Thymus (tissue), 11 donors: ENCODE data around the gene TRPV6. TPM values are rescaled to one million over a fixed set of nuclear protein-coding genes. Genes with fewer than 3 reads are reported as not detected.

Experiments used
- DNase-seq, 9 donors: peaks; one replicate each; pipeline ENCODE4 v3.0.0-alpha.2; 2013; ENCODE audit warnings: low spot score in 9 of 9, low read depth in 6 of 9, missing footprints in 1 of 9
- H3K27ac ChIP-seq, 2 donors: one replicate each; pipeline ENCODE4 v1.5.1; 2013; ENCODE audit warnings: control low read depth in 1 of 2, low read depth in 1 of 2, low read length in 1 of 2, mild to moderate bottlenecking in 1 of 2, moderate library complexity in 1 of 2
- H3K27me3 ChIP-seq, 2 donors: one replicate each; pipeline ENCODE4 v1.5.1; 2013; ENCODE audit warnings: low read length in 1 of 2; ENCODE audit not compliant: control insufficient read depth in 2 of 2, insufficient read depth in 1 of 2
- H3K36me3 ChIP-seq, 2 donors: one replicate each; pipeline ENCODE4 v1.5.1; 2013; ENCODE audit warnings: low read length in 1 of 2, mild to moderate bottlenecking in 1 of 2, moderate library complexity in 1 of 2; ENCODE audit not compliant: control insufficient read depth in 2 of 2, insufficient read depth in 2 of 2
- H3K4me1 ChIP-seq, 2 donors: one replicate each; pipeline ENCODE4 v1.5.1; 2013; ENCODE audit warnings: low read length in 2 of 2; ENCODE audit not compliant: control insufficient read depth in 2 of 2, insufficient read depth in 2 of 2
- H3K4me3 ChIP-seq, 2 donors: one replicate each; pipeline ENCODE4 v1.5.1; 2013; ENCODE audit warnings: low read length in 2 of 2, control low read depth in 1 of 2, mild to moderate bottlenecking in 1 of 2
- H3K9me3 ChIP-seq, 2 donors: one replicate each; pipeline ENCODE4 v1.5.1; 2013; ENCODE audit warnings: low read length in 1 of 2, mild to moderate bottlenecking in 1 of 2; ENCODE audit not compliant: control insufficient read depth in 2 of 2, insufficient read depth in 1 of 2
- WGBS: extraction: QIAGEN DNeasy Blood & Tissue Kit; methylation state at CpG from one replicate; pipeline ENCODE4 v1.1.7; 2013; 5-methylcytosine and 5-hydroxymethylcytosine counted together
- polyA plus RNA-seq: library from polyadenylated mRNA; stranded (reverse); fragments of 200-250 nt; gene quantifications from one replicate; pipeline ENCODE4 v1.2.3, GENCODE V29; 2013
- total RNA-seq: library from RNA; stranded (reverse); fragments of 120-200 nt; gene quantifications from one replicate; pipeline ENCODE4 v1.2.4, GENCODE V29; 2013
- donor health status: healthy.

The TRPV6 gene
- total and polyA plus RNA-seq, 2 donors = 0.24 to 1.1 TPM

GRCh38 chr7:142836426-142836825 is 49.1 kb downstream of the TRPV6 start:
- Histone ChIP-seq H3K27me3 (no peaks in the 10 kb centered on the region), H3K4me3 (no peak overlapping the region), H3K4me1 (peaks cover 14% of the 10 kb centered on the region in 2 donors), H3K9me3 (no peaks in the 10 kb centered on the region), H3K36me3 (no peaks in the 10 kb centered on the region), H3K27ac (no peak overlapping the region)
- WGBS = 98% methylated on average over 3 of the region's 3 CpGs
- DNase-seq = no peak

GRCh38 chr7:142835487-142835886 is 50.1 kb downstream of the TRPV6 start:
- Histone ChIP-seq H3K4me1 (peaks cover 14% of the 10 kb centered on the region in 2 donors), H3K27me3 (no peaks in the 10 kb centered on the region), H3K27ac (peak overlapping the region; percentile 55 to 70), H3K4me3 (no peak overlapping the region), H3K9me3 (no peaks in the 10 kb centered on the region), H3K36me3 (no peaks in the 10 kb centered on the region)
- WGBS = 7% methylated on average over 3 of the region's 3 CpGs
- DNase-seq = peak in 2 of 9 donors; percentile 31 to 77

GRCh38 chr7:142833174-142834048 is 52.1 kb downstream of the TRPV6 start:
- Histone ChIP-seq H3K27me3 (no peaks in the 10 kb centered on the region), H3K36me3 (no peaks in the 10 kb centered on the region), H3K4me3 (no peak overlapping the region), H3K4me1 (peaks cover 14% of the 10 kb centered on the region in 2 donors), H3K9me3 (no peaks in the 10 kb centered on the region), H3K27ac (peak overlapping the region in 1 of 2 donors; percentile 2)
- 96% methylated on average over 6 of the region's 6 CpGs for WGBS
- DNase-seq = no peak

GRCh38 chr7:142832417-142832816 is 53.1 kb downstream of the TRPV6 start:
- Histone ChIP-seq H3K27me3 (no peaks in the 10 kb centered on the region), H3K4me1 (peaks cover 14% of the 10 kb centered on the region in 2 donors), H3K27ac (no peak overlapping the region), H3K36me3 (peaks cover 0 to 3% of the 10 kb centered on the region in 2 donors), H3K9me3 (no peaks in the 10 kb centered on the region), H3K4me3 (no peak overlapping the region)
- WGBS = 92% methylated on average over 2 of the region's 2 CpGs
- DNase-seq = no peak

GRCh38 chr7:142827951-142828500 is 57.5 kb downstream of the TRPV6 start:
- Histone ChIP-seq H3K27me3 (no peaks in the 10 kb centered on the region), H3K9me3 (no peaks in the 10 kb centered on the region), H3K36me3 (peaks cover 0 to 3% of the 10 kb centered on the region in 2 donors), H3K4me1 (peaks cover 4 to 5% of the 10 kb centered on the region in 2 donors), H3K27ac (peak overlapping the region in 1 of 2 donors; percentile 18), H3K4me3 (no peak overlapping the region)
- WGBS = 94% methylated on average over 1 of the region's 1 CpG
- no peak for DNase-seq

GRCh38 chr7:142822714-142823113 is 62.8 kb downstream of the TRPV6 start:
- WGBS = 0% methylated on average over 1 of the region's 1 CpG

More at GRCh38 chr7:142822714-142823113, 62.8 kb downstream of the TRPV6 start:
- Histone ChIP-seq H3K4me3 (no peak overlapping the region), H3K36me3 (peaks cover 3 to 6% of the 10 kb centered on the region in 2 donors), H3K27ac (no peak overlapping the region), H3K4me1 (no peaks in the 10 kb centered on the region), H3K9me3 (peaks cover 2 to 4% of the 10 kb centered on the region in 2 donors), H3K27me3 (no peaks in the 10 kb centered on the region)
- DNase-seq = no peak

Other genes with a start within 250 kb of the TRPV6 start
- gene PRSS1, start 136.3 kb downstream of the TRPV6 start, total RNA-seq = 0.76 TPM
- 4.5 TPM for gene PRSS1, start 136.3 kb downstream of the TRPV6 start, polyA plus RNA-seq
- gene PRSS2, start 114.8 kb downstream of the TRPV6 start, total RNA-seq = 1.8 TPM
- gene PRSS2, start 114.8 kb downstream of the TRPV6 start, polyA plus RNA-seq = 23.1 TPM
- gene EPHB6, start 30.7 kb downstream of the TRPV6 start, total RNA-seq = 75.6 TPM
- gene EPHB6, start 30.7 kb downstream of the TRPV6 start, polyA plus RNA-seq = 163 TPM
- 0.05 TPM for gene TRPV5, start 48.0 kb upstream of the TRPV6 start, total RNA-seq
- 0.02 TPM for gene TRPV5, start 48.0 kb upstream of the TRPV6 start, polyA plus RNA-seq
- gene LLCFC1, start 53.7 kb upstream of the TRPV6 start, total RNA-seq = not detected
- not detected for gene LLCFC1, start 53.7 kb upstream of the TRPV6 start, polyA plus RNA-seq
- gene KEL, start 76.6 kb upstream of the TRPV6 start, total RNA-seq = 2.7 TPM
- 2.6 TPM for gene KEL, start 76.6 kb upstream of the TRPV6 start, polyA plus RNA-seq
- gene OR9A2, start 141.4 kb upstream of the TRPV6 start, total RNA-seq = not detected
- gene OR9A2, start 141.4 kb upstream of the TRPV6 start, polyA plus RNA-seq = not detected
- gene OR6V1, start 166.6 kb upstream of the TRPV6 start, total RNA-seq = not detected
- gene OR6V1, start 166.6 kb upstream of the TRPV6 start, polyA plus RNA-seq = 0.02 TPM
- gene PIP, start 246.3 kb upstream of the TRPV6 start, total RNA-seq = 0.28 TPM
- gene PIP, start 246.3 kb upstream of the TRPV6 start, polyA plus RNA-seq = 6.5 TPM